Activated T-helper 1 cell treated with Interleukin-2 at 50 U/mL for 16 hours (primary cell): ENCODE results near the gene DNAJC16.
"Not testable (repeated sequence)": the region's sequence is repeated elsewhere in the genome, so short reads cannot be mapped to it uniquely, and the experiment has no call there.

ENCODE experiments used
- DNase-seq: peaks from one replicate; pipeline ENCODE4 v3.0.0-alpha.2; 2020; ENCODE audit warnings: low read depth

Gene DNAJC16

DNA sequence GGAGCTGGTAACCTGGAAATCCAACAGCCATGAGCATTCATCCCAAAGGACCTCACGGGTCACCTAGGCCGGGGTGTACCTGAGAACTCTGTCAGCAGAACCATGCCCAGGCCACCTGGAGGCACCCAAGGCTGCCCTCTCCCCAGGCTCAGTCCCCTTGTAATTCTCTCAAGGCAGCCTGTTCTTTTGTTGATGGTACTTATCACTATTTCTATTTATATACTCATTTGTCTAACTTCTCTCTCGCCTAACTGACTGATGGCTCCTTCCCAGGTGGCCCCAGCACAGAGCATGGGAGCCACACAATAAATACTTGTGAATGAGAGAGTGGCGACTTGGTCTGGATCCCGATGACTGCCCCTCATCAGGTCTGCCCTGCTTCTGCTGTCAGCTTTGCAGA, 19.4 kb upstream of the DNAJC16 start:
- no peak for DNase-seq

DNA sequence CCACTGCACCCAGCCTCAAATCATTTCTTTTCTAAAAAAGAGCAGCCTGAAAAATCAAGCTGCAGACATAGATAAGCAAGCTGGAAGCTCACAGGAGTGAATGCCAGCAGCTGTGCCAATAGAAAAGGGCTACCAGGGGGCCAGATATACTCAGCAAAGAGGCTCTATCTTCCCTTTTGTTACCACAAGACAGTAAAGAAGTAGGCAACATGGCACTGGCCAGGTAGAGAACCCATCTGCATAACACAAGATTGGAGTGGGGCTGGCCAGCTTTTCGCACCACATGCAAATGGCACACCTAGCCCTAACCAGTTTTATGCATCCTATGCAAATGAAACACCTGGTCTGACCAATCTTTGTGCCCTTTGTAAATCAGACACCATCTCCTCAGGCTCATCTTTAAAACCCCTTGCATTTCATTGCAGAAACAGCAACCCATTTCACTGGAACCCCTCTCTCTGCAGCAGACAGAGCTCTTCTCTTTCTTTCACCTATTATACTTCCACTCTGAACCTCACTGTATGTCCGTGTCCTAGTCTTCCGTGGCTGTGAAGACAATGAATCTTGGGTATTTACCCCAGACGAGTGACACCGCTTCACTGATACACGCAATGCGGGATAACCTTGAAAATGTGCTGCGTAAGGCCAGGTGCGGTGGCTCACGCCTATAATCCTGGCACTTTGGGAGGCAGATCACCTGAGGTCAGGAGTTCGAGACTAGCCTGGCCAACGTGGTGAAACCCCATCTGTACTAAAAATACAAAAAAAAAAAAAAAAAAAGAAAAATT, 17.8 kb upstream of the DNAJC16 start:
- DNase-seq, result no peak

DNA sequence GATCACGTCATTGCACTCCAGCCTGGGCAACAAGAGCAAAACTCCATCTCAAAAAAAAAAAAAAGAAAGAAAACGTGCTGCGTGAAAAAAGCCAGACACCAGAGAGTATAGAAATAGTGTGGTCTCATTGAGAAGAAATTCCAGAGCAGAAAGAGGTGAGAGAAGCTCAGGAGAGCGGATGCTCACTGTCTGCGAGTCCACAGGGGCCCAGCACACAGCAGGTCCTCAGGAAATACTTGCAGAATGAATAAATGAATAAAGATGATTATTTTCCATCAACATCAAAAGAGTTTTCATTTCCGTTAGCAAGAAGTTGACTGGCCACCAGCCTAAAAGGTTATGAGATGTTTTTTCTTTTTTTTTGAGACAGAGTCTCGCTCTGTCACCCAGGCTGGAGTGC, 17.1 kb upstream of the DNAJC16 start:
- DNase-seq, result no peak

DNA sequence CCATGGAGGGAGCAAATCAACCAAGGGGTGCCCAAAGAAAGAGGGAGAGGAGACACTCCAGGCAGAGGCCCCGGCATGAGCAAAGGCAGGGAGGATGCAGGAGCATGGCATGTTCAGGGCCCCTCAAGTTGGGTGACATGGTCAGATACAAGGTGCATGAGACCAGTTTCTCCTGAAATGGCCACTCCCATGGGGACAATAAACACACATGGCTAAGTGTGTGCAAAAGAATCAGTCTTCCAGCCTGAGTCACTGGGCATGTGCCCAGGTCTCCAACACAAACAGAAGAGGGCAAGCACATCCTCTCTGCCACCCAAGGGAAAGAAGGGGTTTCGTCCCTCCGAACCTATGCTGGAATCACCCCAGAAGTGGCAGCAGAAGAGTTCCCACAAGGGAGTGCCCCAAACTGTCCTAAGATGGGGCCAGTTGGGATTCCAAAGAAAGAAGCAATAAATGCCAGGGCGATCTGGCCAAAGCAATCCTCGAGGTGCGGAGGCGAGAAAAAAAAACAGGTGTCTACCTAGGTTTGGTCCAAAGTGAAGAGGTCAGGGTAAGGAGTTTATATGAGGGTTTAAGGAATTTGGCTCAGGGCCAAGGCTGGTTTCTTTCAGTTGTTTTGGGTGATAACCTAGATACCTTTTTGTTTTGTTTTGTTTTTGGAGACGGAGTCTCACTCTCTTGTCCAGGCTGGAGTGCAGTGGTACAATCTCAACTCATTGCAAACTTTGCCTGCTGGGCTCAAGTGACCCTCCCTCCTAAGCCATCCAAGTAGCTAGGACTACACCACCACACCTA, 15.8 kb upstream of the DNAJC16 start:
- DNase-seq, result no peak

DNA sequence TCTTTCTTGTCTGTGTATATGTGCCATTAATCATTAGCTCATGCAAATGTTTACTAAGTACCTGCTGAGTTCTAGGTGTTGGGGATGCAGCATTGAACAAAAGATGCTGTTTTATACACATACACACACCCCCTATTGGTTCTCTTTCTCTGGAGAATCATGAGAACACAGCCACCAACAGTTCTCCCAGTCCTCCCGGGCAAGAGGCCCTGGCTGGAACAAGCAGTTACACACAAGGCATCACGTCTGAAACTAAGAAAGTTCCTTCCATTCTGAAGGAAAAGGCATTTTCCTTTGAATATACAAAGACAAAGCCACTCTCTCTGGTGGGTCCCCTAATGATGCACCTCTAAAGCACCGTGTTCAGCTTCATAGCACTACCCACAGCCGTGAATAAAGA, 13.5 kb upstream of the DNAJC16 start:
- DNase-seq, result no peak

DNA sequence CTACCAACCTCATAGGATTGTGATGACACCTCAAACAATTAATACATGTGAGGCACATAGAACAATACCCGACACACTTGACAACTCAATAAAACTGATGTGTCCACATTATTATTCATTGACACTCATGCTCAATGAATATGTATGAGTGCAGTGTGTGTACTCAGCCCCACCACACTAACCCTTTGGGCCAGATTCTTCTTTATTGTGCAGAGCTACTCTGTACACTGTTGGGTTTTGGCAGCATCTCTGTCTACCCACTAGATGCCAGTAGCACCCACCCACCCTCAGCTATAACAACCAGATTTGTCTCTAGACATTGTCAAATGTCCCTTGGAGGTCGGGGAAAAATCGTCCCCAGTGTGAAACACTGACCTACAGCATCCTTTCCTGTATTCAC, 12.7 kb upstream of the DNAJC16 start:
- no peak for DNase-seq

DNA sequence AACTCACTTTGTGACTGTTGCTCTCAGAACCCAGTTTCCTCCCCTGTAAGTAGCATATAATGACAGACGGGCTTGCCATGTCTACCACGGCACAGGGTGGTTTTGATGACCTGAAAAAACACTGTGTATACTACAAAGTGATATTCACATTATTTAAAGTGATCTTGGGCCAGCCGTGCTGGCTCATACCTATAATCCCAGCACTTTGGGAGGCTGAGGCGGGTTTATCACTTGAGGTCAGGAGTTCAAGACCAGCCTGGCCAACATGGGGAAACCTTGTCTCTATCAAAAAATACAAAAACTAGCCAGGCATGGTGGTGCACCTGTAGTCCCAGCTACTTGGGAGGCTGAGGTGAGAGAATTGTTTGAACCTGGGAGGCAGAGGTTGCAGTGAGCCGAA, 12.1 kb upstream of the DNAJC16 start:
- DNase-seq, result not testable (repeated sequence)

DNA sequence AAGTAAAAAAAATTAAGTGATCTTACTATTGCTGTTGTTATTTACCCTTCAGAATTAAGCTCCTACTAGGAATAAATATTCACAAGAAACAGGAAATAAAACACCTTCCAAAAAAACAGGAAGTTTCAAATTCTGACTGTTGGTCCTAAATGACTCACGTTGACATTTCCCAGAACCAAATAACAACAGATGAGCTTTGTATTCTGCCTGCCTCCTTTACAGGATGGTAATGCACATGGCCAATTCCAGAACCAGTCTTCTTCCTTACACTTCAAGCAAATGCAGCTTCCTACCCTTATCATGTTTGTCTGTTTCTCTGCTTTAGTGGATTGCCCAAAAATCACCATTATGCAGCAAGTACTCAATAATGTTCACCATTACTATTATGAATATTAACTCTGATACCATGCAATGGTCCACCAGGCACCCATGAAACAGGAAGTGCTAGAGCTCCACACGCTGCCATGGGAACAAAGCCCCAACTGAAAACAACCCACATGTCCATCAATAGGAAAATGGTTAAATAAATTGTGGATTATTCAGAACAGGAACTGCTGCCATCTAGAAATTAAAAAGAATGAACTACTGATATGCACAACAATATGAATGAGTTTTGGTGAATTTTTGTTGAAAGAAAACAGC, 11.5 kb upstream of the DNAJC16 start:
- DNase-seq, result no peak

DNA sequence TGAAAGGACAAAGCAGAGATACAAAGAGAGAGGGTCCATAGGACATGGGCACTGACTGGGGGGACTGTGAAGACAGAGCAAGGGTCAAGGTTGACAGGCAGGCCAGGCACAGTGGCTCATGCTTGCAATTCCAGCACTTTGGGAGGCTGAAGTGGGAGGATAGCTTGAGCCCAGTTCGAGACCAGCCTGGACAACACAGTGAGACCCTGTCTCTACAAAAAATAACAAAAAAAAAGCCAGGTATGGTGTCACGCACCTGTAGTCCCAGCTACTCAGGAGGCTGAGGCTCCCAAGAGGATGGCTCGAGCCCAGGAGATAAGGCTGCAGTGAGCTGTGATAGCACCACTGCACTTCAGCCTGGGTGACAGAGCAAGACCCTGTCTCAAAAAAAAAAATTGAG, 7.0 kb upstream of the DNAJC16 start:
- no peak for DNase-seq

DNA sequence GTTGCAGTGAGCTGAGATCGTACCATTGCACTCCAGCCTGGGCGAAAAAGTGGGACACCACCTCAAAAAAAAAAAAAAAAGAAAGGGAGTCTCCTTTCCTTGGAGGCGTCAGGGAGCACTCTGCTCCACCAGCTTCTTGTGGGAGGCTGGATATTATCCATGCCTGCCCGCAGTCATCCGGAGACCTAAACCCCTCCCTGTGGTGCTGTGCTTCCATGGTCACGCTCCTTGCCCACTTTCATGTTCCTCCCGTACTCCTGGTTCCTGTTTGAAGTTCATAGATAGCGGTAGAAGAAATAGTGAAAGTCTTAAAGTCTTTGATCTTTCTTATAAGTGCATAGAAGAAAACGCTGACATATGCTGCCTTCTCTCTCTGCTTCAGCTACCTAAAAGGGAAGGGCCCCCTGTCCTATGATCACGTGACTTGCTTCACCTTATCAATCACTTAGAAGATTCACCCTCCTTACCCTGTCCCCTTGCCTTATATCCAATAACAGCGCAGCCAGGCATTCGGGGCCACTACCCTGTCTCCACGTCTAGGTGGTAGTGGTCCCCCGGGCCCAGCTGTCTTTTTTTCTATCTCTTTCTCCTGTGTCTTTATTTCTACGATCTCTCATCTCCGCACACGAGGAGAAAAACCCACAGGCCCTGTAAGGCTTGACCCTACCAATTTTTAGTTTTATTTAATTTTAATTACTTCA, 5.3 kb upstream of the DNAJC16 start:
- not testable (repeated sequence) for DNase-seq

DNA sequence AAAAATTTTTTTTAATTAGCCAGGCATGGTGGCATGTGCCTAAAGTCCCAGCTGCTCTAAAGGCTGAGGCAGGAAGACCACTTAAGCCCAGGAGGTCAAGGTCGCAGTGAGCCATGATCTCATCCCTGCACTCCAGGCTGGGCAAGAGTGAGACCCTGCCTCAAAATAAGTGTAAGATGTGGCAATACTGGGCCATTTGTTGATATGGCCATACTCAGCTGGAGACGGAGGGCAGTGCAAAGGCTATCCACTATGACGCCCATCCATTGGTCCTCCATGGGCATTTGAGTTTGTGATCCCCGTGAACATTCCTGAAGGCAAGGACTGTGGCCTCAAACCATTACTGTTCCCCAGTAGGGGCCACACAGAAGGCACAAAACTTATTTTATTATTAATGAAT, 4.1 kb upstream of the DNAJC16 start:
- DNase-seq, result no peak

DNA sequence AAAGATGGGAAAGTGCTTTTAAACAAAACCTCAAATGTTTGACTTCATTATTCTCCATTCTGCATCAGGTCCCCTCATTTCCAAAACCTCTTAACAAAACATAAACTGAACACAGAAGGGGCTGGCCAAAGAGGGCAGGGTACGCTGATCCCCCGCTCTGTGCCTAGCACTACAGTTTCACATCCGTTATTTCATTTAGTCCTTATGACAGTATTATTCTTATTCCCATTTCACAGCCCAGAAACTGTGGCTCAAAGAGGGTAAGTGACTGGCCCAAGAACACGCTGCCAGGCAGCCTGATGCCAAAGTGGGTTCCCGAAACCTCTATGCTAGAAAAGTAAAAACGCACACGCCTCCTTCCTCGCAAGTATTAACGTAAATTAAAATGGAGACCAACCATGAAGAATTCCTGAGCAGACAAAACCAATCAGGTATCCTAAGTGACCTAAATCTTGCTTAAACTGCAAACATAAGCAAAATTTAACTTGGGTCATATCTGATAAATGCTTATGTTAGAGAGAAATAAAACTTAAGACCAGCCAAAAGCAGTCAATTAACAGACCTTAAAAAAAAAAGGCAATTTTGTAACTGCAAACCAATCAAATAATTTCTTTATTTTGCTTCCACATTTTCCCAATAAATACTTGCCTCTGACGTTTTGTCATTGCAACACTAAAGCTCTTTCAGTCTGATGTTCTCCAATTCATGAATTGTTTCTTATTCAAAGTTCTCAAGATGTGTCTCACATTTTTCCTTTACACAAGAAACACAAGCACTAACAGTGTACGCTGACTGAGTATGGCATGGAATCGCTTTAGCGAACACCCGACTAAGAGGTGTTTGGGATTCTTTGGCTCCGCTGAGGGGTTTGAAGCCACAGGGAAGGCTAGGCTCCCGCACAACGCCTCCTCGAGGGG, 3.3 kb upstream of the DNAJC16 start:
- no peak for DNase-seq

DNA sequence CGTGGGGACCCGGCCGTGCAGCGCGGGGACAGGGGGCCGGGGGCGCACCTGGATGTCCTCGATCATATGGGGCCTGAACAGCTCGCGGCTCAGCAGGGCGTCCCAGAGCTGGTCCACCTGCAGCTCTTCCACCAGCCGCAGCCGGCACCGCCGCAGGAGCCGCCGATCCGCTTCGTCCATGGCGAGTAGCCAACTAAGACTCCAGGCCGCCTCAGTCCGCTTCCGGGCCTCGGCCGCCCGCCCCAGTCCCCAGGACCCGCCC, 2.7 kb upstream of the DNAJC16 start, which contains the start of gene CASP9:
TSS of gene CASP9 (minus strand) at position 195 of the 262 bp plus-strand sequence. CDS start at position 180, 15 bp downstream.
- DNase-seq, result no peak

DNA sequence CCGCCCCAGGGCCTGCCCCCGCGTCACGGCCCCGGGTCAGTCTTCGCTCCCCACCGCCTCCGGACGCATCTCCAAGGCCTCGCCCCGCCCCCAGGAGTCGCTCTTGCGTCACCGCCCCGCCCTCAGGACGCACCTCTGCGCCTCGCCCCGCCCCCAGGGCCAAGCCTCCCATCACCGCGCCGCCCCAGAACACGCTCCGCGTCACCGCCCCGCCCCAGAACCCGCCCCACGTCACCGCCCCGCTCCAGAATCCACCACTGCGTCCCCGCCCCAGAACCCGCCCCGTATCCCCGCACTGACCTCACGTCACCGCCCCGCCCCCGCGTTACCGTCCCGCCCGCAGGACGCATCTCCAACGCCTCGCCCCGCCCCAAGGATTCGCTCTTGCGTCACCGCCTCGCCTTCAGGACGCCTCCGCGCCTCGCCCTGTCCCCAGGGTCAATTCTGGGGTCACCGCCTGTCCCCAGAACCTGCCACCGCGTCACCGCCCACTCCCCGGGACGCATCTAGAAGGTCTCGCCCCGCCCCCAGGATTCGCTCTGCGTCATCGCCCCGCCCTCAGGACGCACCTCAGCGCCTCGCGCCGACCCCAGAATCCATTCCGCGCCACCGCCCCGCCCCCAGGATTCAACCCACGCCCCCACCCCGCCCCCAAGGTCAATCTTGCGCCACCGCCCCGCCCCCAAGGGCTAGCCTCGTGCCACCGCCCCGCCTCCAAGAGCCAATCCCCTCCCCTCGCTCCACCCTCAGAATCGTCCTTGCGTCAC, 2.2 kb upstream of the DNAJC16 start:
- peak; percentile 99 for DNase-seq

DNA sequence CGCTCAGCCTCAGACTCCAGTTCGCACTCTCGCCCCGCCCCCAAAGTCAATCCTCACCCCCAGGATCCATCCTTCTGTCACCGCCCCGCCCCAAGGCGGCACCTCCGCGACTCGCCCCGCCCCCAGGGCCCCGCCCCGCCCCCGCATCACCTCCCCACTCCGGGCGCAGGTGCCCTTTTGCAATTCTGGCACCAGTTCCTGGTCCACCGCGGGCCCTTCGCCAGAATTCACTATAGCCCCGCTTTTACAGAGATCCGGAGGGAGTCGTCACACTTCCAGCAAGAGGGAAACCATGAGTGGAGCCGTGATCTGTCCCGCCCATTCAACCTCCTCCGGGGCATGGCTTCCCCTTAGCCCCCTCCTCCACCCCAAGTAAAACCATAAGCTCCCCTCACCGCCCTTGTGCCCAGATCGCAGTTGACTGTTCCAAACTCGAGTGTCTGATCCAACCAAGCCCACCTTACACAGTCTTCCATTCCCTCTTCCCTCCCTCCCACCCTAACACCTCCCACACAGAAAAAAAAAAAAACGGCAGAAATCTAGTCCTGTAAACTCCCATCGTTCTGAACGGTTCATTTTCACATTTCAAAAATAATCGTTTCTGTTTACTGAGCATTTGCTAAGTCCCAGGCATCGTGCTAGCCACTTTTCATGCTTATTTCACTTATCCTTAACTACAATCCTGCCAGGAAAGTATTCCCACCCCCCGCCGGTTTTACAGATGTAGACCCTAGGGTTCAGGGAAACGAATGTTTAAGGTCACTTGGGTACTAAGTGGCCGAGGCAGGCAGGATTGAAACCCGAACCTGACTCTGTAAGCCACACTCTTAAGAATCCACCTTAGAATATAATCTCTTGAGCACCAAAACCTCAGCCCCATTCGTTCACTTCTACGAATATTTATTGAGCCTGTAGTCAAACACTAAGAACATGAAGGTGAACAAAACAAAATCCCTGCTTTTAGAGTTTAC, 1.3 kb upstream of the DNAJC16 start:
- DNase-seq, result no peak

DNA sequence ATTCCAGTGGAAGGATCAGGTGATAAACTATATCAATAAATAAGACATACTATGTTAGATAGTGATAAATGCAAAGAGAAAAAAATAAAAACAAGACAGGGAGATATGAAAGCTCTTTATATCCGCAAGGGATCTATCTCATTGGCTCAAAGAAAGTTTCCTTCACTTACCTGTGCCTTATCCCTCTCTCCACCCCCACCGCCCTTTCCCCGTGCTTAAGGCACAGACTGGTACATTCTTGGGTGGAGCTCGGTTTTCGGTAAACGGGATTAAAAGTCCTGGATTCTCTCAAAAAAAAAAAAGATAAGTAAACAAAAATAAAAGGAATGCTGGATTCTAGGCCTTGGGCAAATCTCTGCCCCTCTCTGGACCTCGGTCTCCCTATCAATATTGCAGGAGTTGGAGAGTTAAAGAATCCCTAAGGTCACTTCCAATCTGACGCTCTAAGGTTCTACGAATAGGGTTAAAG, 593 bp upstream of the DNAJC16 start:
- DNase-seq, result no peak

DNA sequence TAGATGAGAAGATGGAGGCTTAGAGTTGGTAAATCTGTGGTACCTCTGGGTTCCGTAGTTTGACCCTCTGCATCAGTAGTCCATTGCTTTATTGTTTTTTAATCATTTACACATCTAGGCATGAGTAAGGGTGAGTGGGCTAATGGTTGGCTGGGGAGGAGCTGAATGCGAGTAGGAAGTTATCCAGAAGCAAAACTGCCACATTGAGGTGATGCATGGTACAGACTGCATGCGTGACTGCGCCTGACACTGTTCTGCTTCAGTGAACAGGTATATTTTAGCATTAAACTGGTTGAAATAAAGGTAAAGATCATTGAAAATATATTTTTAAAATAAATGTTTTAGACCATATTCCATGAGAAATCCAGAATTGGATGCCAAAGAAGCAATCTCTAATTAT, 4.4 kb downstream of the DNAJC16 start:
- no peak for DNase-seq

DNA sequence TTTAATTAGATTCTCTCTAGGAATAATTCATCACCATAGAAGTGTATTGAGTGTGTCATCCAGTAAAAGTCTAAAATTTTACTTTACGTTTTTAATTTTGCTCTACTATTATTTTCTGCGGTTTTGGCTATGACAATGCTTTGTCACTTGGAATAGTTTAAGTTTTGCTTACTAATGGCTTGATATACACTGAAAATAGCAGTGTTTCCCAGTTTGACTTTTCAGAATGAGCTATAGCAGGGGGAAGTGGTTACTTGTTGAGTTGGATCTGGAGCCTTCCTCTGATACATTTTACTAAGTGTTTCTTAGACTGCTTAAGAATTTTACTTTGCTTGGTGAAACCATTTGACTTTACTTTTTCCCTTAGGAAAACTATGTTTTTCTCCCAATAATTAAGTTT, 5.0 kb downstream of the DNAJC16 start:
- DNase-seq, result no peak

DNA sequence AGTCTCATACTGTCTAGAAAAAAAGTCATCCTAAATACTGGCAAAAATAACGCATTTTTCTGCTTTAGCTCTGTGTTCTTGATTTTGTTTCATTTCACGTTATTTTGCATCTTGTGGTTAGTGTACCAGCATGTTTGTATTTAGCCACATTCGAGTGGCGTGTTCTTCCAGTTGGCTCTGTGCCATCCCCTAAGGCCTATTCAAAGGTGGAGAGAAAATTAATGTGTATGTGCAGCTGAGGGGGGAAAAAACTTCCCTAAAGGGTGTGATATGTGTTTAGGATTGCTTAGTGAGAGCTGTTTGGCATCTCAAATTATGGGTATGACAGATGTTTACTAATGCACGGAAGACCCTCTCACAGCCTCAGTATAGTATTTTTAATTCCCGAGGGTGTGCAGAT, 12.1 kb downstream of the DNAJC16 start:
- no peak for DNase-seq
